Measurements from ENCODE around the gene PSMB7.

- TF ChIP-seq CTCF (conservative IDR thresholded peaks at IDR 0.05), result no peak
- no peak for TF ChIP-seq ZFX (IDR thresholded peaks at IDR 0.05)
These were observed 42.7 kb upstream of the PSMB7 start for GRCh38 chr9:124457887-124458431.
